Endometrial microvascular endothelial cells (primary cell): ENCODE data around the gene TFF2. TPM values are rescaled to one million over a fixed set of nuclear protein-coding genes. Genes with fewer than 3 reads are reported as not detected.

Source experiments
- in situ Hi-C: cut with HindIII; loops from 2 replicates; pipeline ENCODE4 v1.10.0; 2017; ENCODE audit warnings: low sequenced_read_pairs, low pct_unique_long_range_greater_than_20kb; ENCODE audit errors: inconsistent ontology term
- total RNA-seq: library from RNA; depleted of rRNA; stranded (reverse); fragments of >200 nt; gene quantifications from one replicate; pipeline ENCODE4 v1.2.3, GENCODE V29; 2015; ENCODE audit errors: inconsistent ontology term

Gene TFF2
- total RNA-seq, 1 donor from 2014 or later = not detected

GRCh38 chr21:42370894-42371654 is 20.3 kb upstream of the TFF2 start:
- in situ Hi-C loops = no loop called here

- in situ Hi-C loops = no loop called here
These were observed 19.0 kb upstream of the TFF2 start for GRCh38 chr21:42369821-42370220.

- in situ Hi-C loops = no loop called here
These were observed 16.8 kb upstream of the TFF2 start for GRCh38 chr21:42367367-42368165.

GRCh38 chr21:42366292-42367010 is 15.7 kb upstream of the TFF2 start, which contains the start of gene TFF1:
TFF1 (minus strand) TSS chr21:42366535; CDS start chr21:42366495, 40 bp downstream.
- in situ Hi-C loops = no loop called here

- in situ Hi-C loops = no loop called here
These were observed 15.0 kb upstream of the TFF2 start for GRCh38 chr21:42365770-42366169.

- in situ Hi-C loops = no loop called here
These were observed 13.6 kb upstream of the TFF2 start for GRCh38 chr21:42364304-42364865.

GRCh38 chr21:42363312-42363711 is 12.5 kb upstream of the TFF2 start:
- in situ Hi-C loops = no loop called here

GRCh38 chr21:42362700-42363099 is 11.9 kb upstream of the TFF2 start:
- in situ Hi-C loops = no loop called here

- in situ Hi-C loops = no loop called here
These were observed 11.4 kb upstream of the TFF2 start for GRCh38 chr21:42362198-42362597.

- in situ Hi-C loops = no loop called here
These were observed 10.5 kb upstream of the TFF2 start for GRCh38 chr21:42361286-42361685.

GRCh38 chr21:42360317-42360716 is 9.5 kb upstream of the TFF2 start:
- in situ Hi-C loops = no loop called here

GRCh38 chr21:42358937-42359336 is 8.1 kb upstream of the TFF2 start:
- in situ Hi-C loops = no loop called here

- in situ Hi-C loops = no loop called here
These were observed 7.5 kb upstream of the TFF2 start for GRCh38 chr21:42358261-42358660.

- in situ Hi-C loops = no loop called here
These were observed 6.5 kb upstream of the TFF2 start for GRCh38 chr21:42357307-42357706.

GRCh38 chr21:42356650-42357049 is 5.9 kb upstream of the TFF2 start:
- in situ Hi-C loops = no loop called here

- in situ Hi-C loops = no loop called here
These were observed 5.3 kb upstream of the TFF2 start for GRCh38 chr21:42356046-42356445.

- in situ Hi-C loops = no loop called here
These were observed 2.8 kb upstream of the TFF2 start for GRCh38 chr21:42353623-42354022.

- in situ Hi-C loops = no loop called here
These were observed 1.8 kb upstream of the TFF2 start for GRCh38 chr21:42352441-42353095.
